IMR-90 (cell line): ENCODE measurements around the gene ARHGAP11A. TPM values are rescaled to one million over a fixed set of nuclear protein-coding genes. Genes with fewer than 3 reads are reported as not detected.

Experiments
- ATAC-seq: fragments of 200-7000 bp; cut with Tn5 transposase; 2 replicates; pipeline ENCODE4 v1.9.1; 2020; ENCODE audit warnings: low read depth, mild to moderate bottlenecking, moderate library complexity
- BruUV-seq: library from RNA; stranded (reverse); fragments of 400-500 nt; replicated peaks from 2 replicates; lab custom pipeline; 2021; lab: Mats Ljungman, UMichigan
- CTCF ChIA-PET: fragments of 300-600 bp; formaldehyde crosslinking; extraction: SDS; loops from one replicate; lab custom pipeline; 2021; ENCODE audit warnings: antibody characterized with exemption; lab: Yijun Ruan, JAX
- POLR2A ChIA-PET: fragments of 300-600 bp; sonication (Branson Sonifier 250); formaldehyde crosslinking; loops from one replicate; lab custom pipeline; 2022; ENCODE audit warnings: antibody characterized with exemption; ENCODE audit not compliant: unreplicated experiment; lab: Charles Lee
- DNase-seq: peaks from one replicate; pipeline ENCODE4 v3.0.0; 2013
- H2AFZ ChIP-seq: replicated peaks from 2 replicates; pipeline ENCODE3; 2013; ENCODE audit warnings: low read length, mild to moderate bottlenecking; ENCODE audit not compliant: poor library complexity
- H2AK5ac ChIP-seq: 2 replicates; pipeline ENCODE4 v1.6.1; 2013; ENCODE audit warnings: low read depth, low read length, inconsistent platforms
- H2AK9ac ChIP-seq: replicated peaks from 2 replicates; pipeline ENCODE3; 2013; ENCODE audit warnings: mild to moderate bottlenecking, low read depth, low read length, moderate library complexity; ENCODE audit not compliant: poor library complexity
- H2BK120ac ChIP-seq: 2 replicates; pipeline ENCODE4 v1.6.1; 2013; ENCODE audit warnings: low read depth, low read length, inconsistent platforms
- H2BK15ac ChIP-seq: 3 replicates; pipeline ENCODE4 v1.6.1; 2013; ENCODE audit warnings: low read depth, low read length, inconsistent platforms
- H2BK20ac ChIP-seq: 2 replicates; pipeline ENCODE4 v1.6.1; 2013; ENCODE audit warnings: low read depth, mild to moderate bottlenecking, inconsistent platforms, low read length, moderate library complexity
- H2BK5ac ChIP-seq: 2 replicates; pipeline ENCODE4 v1.6.1; 2013; ENCODE audit warnings: mild to moderate bottlenecking, low read depth, low read length, inconsistent platforms; ENCODE audit not compliant: poor library complexity, severe bottlenecking
- H3K14ac ChIP-seq: replicated peaks from 2 replicates; pipeline ENCODE4 v1.6.1; 2013; ENCODE audit warnings: low read depth, low read length, inconsistent platforms
- H3K18ac ChIP-seq: 2 replicates; pipeline ENCODE4 v1.6.1; 2013; ENCODE audit warnings: low read depth, low read length, control low read depth
- H3K23ac ChIP-seq: 2 replicates; pipeline ENCODE4 v1.6.1; 2013; ENCODE audit warnings: low read depth, low read length, inconsistent platforms
- H3K27ac ChIP-seq: 2 replicates; pipeline ENCODE4 v1.5.1; 2013; ENCODE audit warnings: mild to moderate bottlenecking, control low read depth, low read length; ENCODE audit not compliant: insufficient read depth
- H3K27me3 ChIP-seq: 2 replicates; pipeline ENCODE4 v1.6.1; 2013; ENCODE audit warnings: low read length; ENCODE audit not compliant: control insufficient read depth, insufficient read depth
- H3K36me3 ChIP-seq: 2 replicates; pipeline ENCODE4 v1.6.1; 2013; ENCODE audit warnings: low read length, mixed read lengths; ENCODE audit not compliant: control insufficient read depth, insufficient read depth
- H3K4ac ChIP-seq: 2 replicates; pipeline ENCODE4 v1.6.1; 2013; ENCODE audit warnings: low read depth, low read length, inconsistent platforms
- H3K4me1 ChIP-seq: 2 replicates; pipeline ENCODE4 v1.6.1; 2013; ENCODE audit warnings: low read length, mixed read lengths; ENCODE audit not compliant: control insufficient read depth, insufficient read depth
- H3K4me2 ChIP-seq: 2 replicates; pipeline ENCODE4 v1.6.1; 2013; ENCODE audit warnings: low read depth, mild to moderate bottlenecking, control low read depth, low read length, moderate library complexity
- H3K4me3 ChIP-seq: 2 replicates; pipeline ENCODE4 v1.5.1; 2013; ENCODE audit warnings: low read depth, mild to moderate bottlenecking, control low read depth, low read length, moderate library complexity; ENCODE audit not compliant: insufficient read depth
- H3K56ac ChIP-seq: 2 replicates; pipeline ENCODE4 v1.6.1; 2013; ENCODE audit warnings: low read length, inconsistent platforms; ENCODE audit not compliant: insufficient read depth; ENCODE audit errors: extremely low read depth
- H3K79me1 ChIP-seq, 2 experiments: 2 replicates each; pipeline ENCODE4 v1.6.1; 2013; ENCODE audit warnings: low read length in 2 of 2, inconsistent platforms in 1 of 2, low read depth in 1 of 2
- H3K9ac ChIP-seq: 2 replicates; pipeline ENCODE4 v1.6.1; 2013; ENCODE audit warnings: low read depth, low read length, control low read depth
- H3K9me1 ChIP-seq: 2 replicates; pipeline ENCODE4 v1.6.1; 2013; ENCODE audit warnings: low read length, inconsistent platforms; ENCODE audit not compliant: insufficient read depth
- H3K9me3 ChIP-seq: 2 replicates; pipeline ENCODE4 v1.6.1; 2013; ENCODE audit warnings: low read length; ENCODE audit not compliant: control insufficient read depth, insufficient read depth
- H4K20me1 ChIP-seq: 2 replicates; pipeline ENCODE4 v1.6.1; 2013; ENCODE audit warnings: low read length, inconsistent platforms; ENCODE audit not compliant: insufficient read depth
- H4K5ac ChIP-seq: 2 replicates; pipeline ENCODE4 v1.6.1; 2013; ENCODE audit warnings: mild to moderate bottlenecking, low read depth, low read length, control low read depth
- H4K8ac ChIP-seq, 2 experiments: 2 replicates each; pipeline ENCODE4 v1.6.1; 2013; ENCODE audit warnings: low read depth in 2 of 2, low read length in 2 of 2, control low read depth in 1 of 2, inconsistent platforms in 1 of 2
- H4K91ac ChIP-seq: 2 replicates; pipeline ENCODE4 v1.6.1; 2013; ENCODE audit warnings: low read depth, low read length, inconsistent platforms; ENCODE audit not compliant: insufficient read depth
- MXI1 ChIP-seq: IDR thresholded peaks from 2 replicates; pipeline ENCODE4 v1.6.1; 2012; ENCODE audit warnings: low read depth, mild to moderate bottlenecking, low read length, moderate library complexity, borderline replicate concordance
- NFE2L2 ChIP-seq: fragments of 150-350 bp; IDR thresholded peaks from 2 replicates; pipeline ENCODE4 v1.6.1; 2016; ENCODE audit warnings: low read depth, mild to moderate bottlenecking, low read length
- POLR2A ChIP-seq: IDR thresholded peaks from 2 replicates; pipeline ENCODE4 v1.6.1; 2012; ENCODE audit warnings: mild to moderate bottlenecking, low read depth, low read length
- SMC3 ChIP-seq: fragments of 150-350 bp; IDR thresholded peaks from 2 replicates; pipeline ENCODE4 v1.6.1; 2016; ENCODE audit warnings: low read depth, mild to moderate bottlenecking, antibody characterized with exemption, low read length, moderate library complexity
- WGBS, 2 experiments: methylation state at CpG; one replicate each; pipeline versions ENCODE4 v1.1.5 to v1.1.7; 2013; ENCODE audit warnings: missing lambda C conversion rate in 2 of 2; ENCODE audit not compliant: insufficient read length in 1 of 2; ENCODE audit errors: extremely low coverage in 2 of 2; 5-methylcytosine and 5-hydroxymethylcytosine counted together
- dilution Hi-C: fragments of 300-500 bp; cut with HindIII; formaldehyde crosslinking; loops from one replicate; pipeline ENCODE4 v1.14.3; 2018; ENCODE audit warnings: low sequenced_read_pairs; ENCODE audit not compliant: unreplicated experiment
- in situ Hi-C: fragments of 300-500 bp; cut with MboI; formaldehyde crosslinking; loops from 3 replicates; pipeline ENCODE4 v1.14.3; 2019; ENCODE audit warnings: low sequenced_read_pairs, inconsistent platforms, mixed read lengths
- intact Hi-C: fragments of 100-400 bp; cut with micrococcal nuclease; formaldehyde crosslinking; loops from 2 replicates; pipeline ENCODE4 v1.10.0; 2022
- polyA plus RNA-seq, 3 experiments: library from polyadenylated mRNA; depleted of rRNA; stranded (reverse); fragments of >200 nt; gene quantifications; 2 replicates each; pipeline ENCODE4 v1.2.3, GENCODE V29; 2012; ENCODE audit warnings: low replicate concordance in 1 of 3
- total RNA-seq: library from RNA; depleted of rRNA; stranded (reverse); fragments of >200 nt; gene quantifications from 2 replicates; pipeline ENCODE4 v1.2.3, GENCODE V29; 2012
- TF ChIP-seq, protein P1 (sequence below): conservative IDR thresholded peaks from 2 replicates; pipeline ENCODE4 v1.5.1; 2012; ENCODE audit warnings: mild to moderate bottlenecking, low read depth, low read length, improper control_type of control experiment

The ARHGAP11A gene
- total and polyA plus RNA-seq, 2 of the 4 experiments (the other 2 are of a cell fraction): 9.9 to 29.0 TPM

DNA sequence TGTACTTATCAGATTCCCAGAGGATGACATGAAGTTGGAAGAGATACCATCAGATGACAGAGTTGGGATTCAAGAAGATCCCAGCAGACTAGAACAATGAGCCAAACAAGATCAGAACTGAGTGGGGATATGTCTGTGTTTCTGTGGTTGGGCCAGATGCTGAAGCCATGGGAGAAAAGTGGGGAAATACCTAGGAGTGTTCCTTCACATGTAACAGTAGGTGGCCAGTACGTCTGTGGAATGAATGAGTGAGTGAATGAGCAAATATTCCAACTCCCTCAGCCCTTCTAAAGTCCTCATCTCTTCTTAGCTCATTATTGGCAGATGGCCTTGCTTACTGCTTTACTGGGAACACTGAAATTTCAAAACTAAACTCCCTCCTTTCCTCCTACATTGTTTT, 70.3 kb downstream of the ARHGAP11A start:
- Histone ChIP-seq H3K9me3 (no peaks in the 10 kb centered on the region), H4K91ac (no peak overlapping the region), H3K9ac (no peak overlapping the region), H3K27me3 (no peaks in the 10 kb centered on the region), H2BK20ac (peak overlapping the region; percentile 69; the same call in 1 of the 2 replicates), H3K4me1 (peaks cover 24% of the 10 kb centered on the region), H4K8ac (peak overlapping the region in 1 of 2 experiments; percentile 19; a peak in 1 of 4 replicates), H3K36me3 (no peaks in the 10 kb centered on the region), H2BK15ac (no peak overlapping the region; the same call in 1 of the 3 replicates), H2AK5ac (peak overlapping the region; percentile 33), H3K14ac (peak overlapping the region; percentile 58; the same call in 1 of the 2 replicates), H4K5ac (no peak overlapping the region; the same call in 1 of the 2 replicates), H3K4ac (peak overlapping the region; percentile 42; the same call in 1 of the 2 replicates), H3K18ac (peak overlapping the region; percentile 7; the same call in 1 of the 2 replicates), H2AK9ac (no peak overlapping the region), H3K23ac (no peak overlapping the region), H3K27ac (no peak overlapping the region), H4K20me1 (no peaks in the 10 kb centered on the region), H3K4me2 (no peak overlapping the region), H2BK5ac (no peak overlapping the region), H3K4me3 (no peak overlapping the region), H3K79me1 (peaks cover 0 to 22% of the 10 kb centered on the region in 2 experiments; a peak in 3 of 4 replicates), H2AFZ (no peak overlapping the region), H3K9me1 (peaks cover 22% of the 10 kb centered on the region), H3K56ac (no peak overlapping the region), H2BK120ac (peak overlapping the region; percentile 36; the same call in 1 of the 2 replicates)
- no CpG with 5 or more reads among the region's 1 CpG for WGBS, 2 experiments
- ChIA-PET POLR2A (no interaction called here), CTCF (no interaction called here)
- DNase-seq (peak; percentile 54), ATAC-seq (no peak)
- intact Hi-C loops: loop anchor here (2.0 kb wide), 1 partner anchor 19 kb away; no protein-coding TSS in a partner anchor
- BruUV-seq: no TSS peak
- TF ChIP-seq POLR2A: no peak
- no peak for TF ChIP-seq NFE2L2
- TF ChIP-seq MXI1: no peak
- TF ChIP-seq, protein P1, sequence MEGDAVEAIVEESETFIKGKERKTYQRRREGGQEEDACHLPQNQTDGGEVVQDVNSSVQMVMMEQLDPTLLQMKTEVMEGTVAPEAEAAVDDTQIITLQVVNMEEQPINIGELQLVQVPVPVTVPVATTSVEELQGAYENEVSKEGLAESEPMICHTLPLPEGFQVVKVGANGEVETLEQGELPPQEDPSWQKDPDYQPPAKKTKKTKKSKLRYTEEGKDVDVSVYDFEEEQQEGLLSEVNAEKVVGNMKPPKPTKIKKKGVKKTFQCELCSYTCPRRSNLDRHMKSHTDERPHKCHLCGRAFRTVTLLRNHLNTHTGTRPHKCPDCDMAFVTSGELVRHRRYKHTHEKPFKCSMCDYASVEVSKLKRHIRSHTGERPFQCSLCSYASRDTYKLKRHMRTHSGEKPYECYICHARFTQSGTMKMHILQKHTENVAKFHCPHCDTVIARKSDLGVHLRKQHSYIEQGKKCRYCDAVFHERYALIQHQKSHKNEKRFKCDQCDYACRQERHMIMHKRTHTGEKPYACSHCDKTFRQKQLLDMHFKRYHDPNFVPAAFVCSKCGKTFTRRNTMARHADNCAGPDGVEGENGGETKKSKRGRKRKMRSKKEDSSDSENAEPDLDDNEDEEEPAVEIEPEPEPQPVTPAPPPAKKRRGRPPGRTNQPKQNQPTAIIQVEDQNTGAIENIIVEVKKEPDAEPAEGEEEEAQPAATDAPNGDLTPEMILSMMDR: no peak
- TF ChIP-seq SMC3: no peak
- in situ Hi-C loops: no loop called here
- dilution Hi-C loops: no loop called here
